H9 (cell line): ENCODE results near the gene TKTL1. TPM values are rescaled to one million over a fixed set of nuclear protein-coding genes. Genes with fewer than 3 reads are reported as not detected.

Experiments used
- DNase-seq: peaks from one replicate; pipeline ENCODE4 v3.0.0-alpha.2; 2017
- H2AFZ ChIP-seq: one replicate; pipeline ENCODE4 v1.6.1; 2013; ENCODE audit warnings: mild to moderate bottlenecking, low read length, control low read depth, moderate library complexity
- H2AK5ac ChIP-seq: 2 replicates; pipeline ENCODE4 v1.6.1; 2013; ENCODE audit warnings: low read length, control low read depth, mixed read lengths; ENCODE audit not compliant: insufficient read length
- H2BK120ac ChIP-seq: one replicate; pipeline ENCODE4 v1.6.1; 2013; ENCODE audit warnings: low read depth, mild to moderate bottlenecking, low read length, control low read depth, inconsistent platforms; ENCODE audit not compliant: poor library complexity, severe bottlenecking
- H2BK12ac ChIP-seq: 2 replicates; pipeline ENCODE4 v1.6.1; 2013; ENCODE audit warnings: low read length, control low read depth, mixed read lengths, low read depth; ENCODE audit not compliant: insufficient read length
- H2BK15ac ChIP-seq: 2 replicates; pipeline ENCODE4 v1.6.1; 2013; ENCODE audit warnings: low read depth, low read length, control low read depth
- H2BK20ac ChIP-seq: one replicate; pipeline ENCODE4 v1.6.1; 2013; ENCODE audit warnings: low read depth, mild to moderate bottlenecking, low read length, control low read depth, inconsistent platforms; ENCODE audit not compliant: poor library complexity, severe bottlenecking
- H2BK5ac ChIP-seq: 2 replicates; pipeline ENCODE4 v1.6.1; 2013; ENCODE audit warnings: low read length, control low read depth, mixed read lengths; ENCODE audit not compliant: insufficient read length
- H3K14ac ChIP-seq: 2 replicates; pipeline ENCODE4 v1.6.1; 2013; ENCODE audit warnings: low read length, control low read depth; ENCODE audit not compliant: insufficient read depth
- H3K18ac ChIP-seq: 2 replicates; pipeline ENCODE4 v1.6.1; 2013; ENCODE audit warnings: low read depth, mild to moderate bottlenecking, mixed read lengths, low read length, control low read depth; ENCODE audit not compliant: insufficient read length
- H3K23ac ChIP-seq: 2 replicates; pipeline ENCODE4 v1.6.1; 2013; ENCODE audit warnings: low read length, control low read depth, mixed read lengths, low read depth; ENCODE audit not compliant: insufficient read length
- H3K23me2 ChIP-seq: 2 replicates; pipeline ENCODE4 v1.6.1; 2013; ENCODE audit warnings: low read depth, mild to moderate bottlenecking, mixed read lengths, low read length, control low read depth; ENCODE audit not compliant: insufficient read length, poor library complexity, severe bottlenecking
- H3K27ac ChIP-seq: 2 replicates; pipeline ENCODE4 v1.5.1; 2013; ENCODE audit warnings: low read length, control low read depth, mixed read lengths, low read depth; ENCODE audit not compliant: insufficient read length
- H3K27me3 ChIP-seq: 2 replicates; pipeline ENCODE4 v1.6.1; 2013; ENCODE audit warnings: low read length, control low read depth, inconsistent platforms; ENCODE audit not compliant: insufficient read depth
- H3K4ac ChIP-seq: 2 replicates; pipeline ENCODE4 v1.6.1; 2013; ENCODE audit warnings: low read depth, mild to moderate bottlenecking, control low read depth, inconsistent platforms, low read length, moderate library complexity
- H3K4me1 ChIP-seq: 2 replicates; pipeline ENCODE4 v1.6.1; 2013; ENCODE audit warnings: low read length, control low read depth, inconsistent platforms; ENCODE audit not compliant: insufficient read depth
- H3K4me2 ChIP-seq: 2 replicates; pipeline ENCODE4 v1.6.1; 2013; ENCODE audit warnings: low read length, control low read depth, mixed read lengths; ENCODE audit not compliant: insufficient read length, insufficient read depth
- H3K56ac ChIP-seq: 2 replicates; pipeline ENCODE4 v1.6.1; 2013; ENCODE audit warnings: low read depth, mild to moderate bottlenecking, mixed read lengths, low read length, control low read depth; ENCODE audit not compliant: insufficient read length
- H3K79me1 ChIP-seq: 2 replicates; pipeline ENCODE4 v1.6.1; 2013; ENCODE audit warnings: low read depth, mild to moderate bottlenecking, moderate library complexity, low read length, control low read depth, inconsistent platforms; ENCODE audit not compliant: insufficient read depth, poor library complexity, severe bottlenecking
- H3K79me2 ChIP-seq: 2 replicates; pipeline ENCODE4 v1.6.1; 2013; ENCODE audit warnings: low read length, control low read depth, inconsistent platforms; ENCODE audit not compliant: insufficient read depth
- H3K9ac ChIP-seq: 2 replicates; pipeline ENCODE4 v1.6.1; 2013; ENCODE audit warnings: low read length, control low read depth, mixed read lengths; ENCODE audit not compliant: insufficient read length; ENCODE audit errors: extremely low read depth
- H3K9me3 ChIP-seq: one replicate; pipeline ENCODE4 v1.6.1; 2013; ENCODE audit warnings: low read depth, low read length, inconsistent platforms; ENCODE audit not compliant: control insufficient read depth
- H3T11ph ChIP-seq: one replicate; pipeline ENCODE4 v1.6.1; 2013; ENCODE audit warnings: mild to moderate bottlenecking, low read length, control low read depth, inconsistent platforms
- H4K20me1 ChIP-seq: one replicate; pipeline ENCODE4 v1.6.1; 2013; ENCODE audit not compliant: control insufficient read depth, insufficient read length, insufficient read depth
- H4K5ac ChIP-seq: 2 replicates; pipeline ENCODE4 v1.6.1; 2013; ENCODE audit warnings: low read depth, mild to moderate bottlenecking, mixed read lengths, low read length, control low read depth; ENCODE audit not compliant: insufficient read length
- H4K8ac ChIP-seq: replicated peaks from 2 replicates; pipeline ENCODE4 v1.6.1; 2013; ENCODE audit warnings: low read length, control low read depth, mixed read lengths, low read depth; ENCODE audit not compliant: insufficient read length
- H4K91ac ChIP-seq: 2 replicates; pipeline ENCODE4 v1.6.1; 2013; ENCODE audit warnings: low read depth, mild to moderate bottlenecking, moderate library complexity, mixed read lengths, low read length, control low read depth; ENCODE audit not compliant: insufficient read length
- H3K27ac Mint-ChIP-seq, 3 experiments: 2 replicates in 2 of 3; 3 replicates in 1 of 3; pipeline ENCODE4 v1.8.0; 2020 to 2021; ENCODE audit warnings: mixed read lengths in 3 of 3, mild to moderate bottlenecking in 1 of 3, moderate library complexity in 1 of 3
- H3K27me3 Mint-ChIP-seq: 2 replicates; pipeline ENCODE4 v1.8.0; 2021; ENCODE audit warnings: low read depth, mild to moderate bottlenecking, moderate library complexity, mixed read lengths
- H3K36me3 Mint-ChIP-seq, 3 experiments: 2 replicates in 2 of 3; 3 replicates in 1 of 3; pipeline ENCODE4 v1.8.0; 2020 to 2021; ENCODE audit warnings: low read depth in 3 of 3, mixed read lengths in 3 of 3; ENCODE audit not compliant: insufficient read depth in 1 of 3
- H3K4me1 Mint-ChIP-seq, 2 experiments: 2 replicates each; pipeline ENCODE4 v1.8.0; 2020; ENCODE audit warnings: mixed read lengths in 2 of 2
- H3K4me3 Mint-ChIP-seq, 2 experiments: 2 replicates in 1 of 2; 3 replicates in 1 of 2; pipeline ENCODE4 v1.8.0; 2020 to 2021; ENCODE audit warnings: mild to moderate bottlenecking in 2 of 2, mixed read lengths in 2 of 2, moderate library complexity in 1 of 2
- H3K9me3 Mint-ChIP-seq, 2 experiments: 2 replicates in 1 of 2; 3 replicates in 1 of 2; pipeline ENCODE4 v1.8.0; 2020; ENCODE audit warnings: mild to moderate bottlenecking in 2 of 2, mixed read lengths in 2 of 2, moderate library complexity in 1 of 2
- CTCF ChIP-seq: fragments of 200-600 bp; sonication (generic); conservative IDR thresholded peaks from 3 replicates; pipeline ENCODE4 v1.8.0; 2021; ENCODE audit warnings: antibody characterized with exemption, mild to moderate bottlenecking
- WGBS: extraction: QIAGEN DNeasy Blood & Tissue Kit; methylation state at CpG from one replicate; pipeline ENCODE4 v1.1.7; 2013; ENCODE audit warnings: missing lambda C conversion rate, low lambda C conversion rate, mixed read lengths; ENCODE audit not compliant: insufficient read length; ENCODE audit errors: extremely low coverage; 5-methylcytosine and 5-hydroxymethylcytosine counted together
- total RNA-seq: library from RNA; stranded (reverse); gene quantifications from 2 replicates; pipeline ENCODE4 v1.2.1, GENCODE V29; 2021

Gene TKTL1
- total RNA-seq, 1 experiment from 2014 or later, result not detected

- H3K79me2 ChIP-seq, result no peaks in the 10 kb centered on the region
- DNase-seq, result no peak
- H4K5ac ChIP-seq, result no peak overlapping the region
- H2BK20ac ChIP-seq, result no peak overlapping the region
- no peak overlapping the region for H4K8ac ChIP-seq
- H3K9me3 Mint-ChIP-seq, result peaks cover 51 to 56% of the 10 kb centered on the region in 2 experiments
- H3K27ac ChIP-seq, result no peak overlapping the region
- no peak overlapping the region for H2BK15ac ChIP-seq
- no peak overlapping the region for H3K4ac ChIP-seq
- no peak overlapping the region for H3K4me2 ChIP-seq
- no peak overlapping the region for H3K56ac ChIP-seq
- H4K20me1 ChIP-seq, result peaks cover 3% of the 10 kb centered on the region
- no peaks in the 10 kb centered on the region for H3K4me1 ChIP-seq
- no peaks in the 10 kb centered on the region for H3K79me1 ChIP-seq
- no peaks in the 10 kb centered on the region for H3K4me1 Mint-ChIP-seq
- no peak overlapping the region for H2BK120ac ChIP-seq
- H2BK5ac ChIP-seq, result no peak overlapping the region
- H4K91ac ChIP-seq, result no peak overlapping the region
- H3K27me3 Mint-ChIP-seq, result peaks cover 2% of the 10 kb centered on the region
- no peak overlapping the region for H3K4me3 Mint-ChIP-seq
- H2BK12ac ChIP-seq, result no peak overlapping the region
- H2AK5ac ChIP-seq, result no peak overlapping the region
- peaks cover 40 to 83% (median 75%) of the 10 kb centered on the region in 3 experiments for H3K36me3 Mint-ChIP-seq
- no peak overlapping the region for H3K18ac ChIP-seq
- H3K23me2 ChIP-seq, result no peaks in the 10 kb centered on the region
- no peaks in the 10 kb centered on the region for H3K27me3 ChIP-seq
- TF ChIP-seq CTCF, result no peak
- H3K27ac Mint-ChIP-seq, result no peak overlapping the region
- no peak overlapping the region for H3T11ph ChIP-seq
- H3K23ac ChIP-seq, result no peak overlapping the region
- no CpG with 5 or more reads among the region's 13 CpGs for WGBS
- peaks cover 29% of the 10 kb centered on the region for H3K9me3 ChIP-seq
- no peak overlapping the region for H3K9ac ChIP-seq
- no peak overlapping the region for H3K14ac ChIP-seq
- no peak overlapping the region for H2AFZ ChIP-seq
Observed at GRCh38 chrX:154354516-154354915, 58.9 kb downstream of the TKTL1 start.
